GM10248 (cell line): Measurements from ENCODE around the gene STYXL1.
A peak's percentile ranks its signal among the peaks of the same experiment; 100 is the strongest.
"Not testable (repeated sequence)": the region's sequence is repeated elsewhere in the genome, so short reads cannot be mapped to it uniquely, and the experiment has no call there.

Experiments
- CTCF ChIA-PET: fragments of 300-600 bp; sonication (Branson Sonifier 250); formaldehyde crosslinking; extraction: SDS; loops from one replicate; lab custom pipeline; 2021; ENCODE audit warnings: antibody characterized with exemption; lab: Yijun Ruan, JAX
- POLR2A ChIA-PET: fragments of 350-650 bp; sonication (Branson Sonifier 250); formaldehyde crosslinking; extraction: SDS; loops from one replicate; lab custom pipeline; 2020; ENCODE audit warnings: antibody characterized with exemption; lab: Yijun Ruan, JAX
- DNase-seq: peaks from one replicate; pipeline ENCODE4 v3.0.0; 2012; ENCODE audit errors: extremely low spot score
- TF ChIP-seq, protein P1 (sequence below): IDR thresholded peaks from 2 replicates; pipeline ENCODE4 v1.5.1; 2012; ENCODE audit warnings: mild to moderate bottlenecking, low read depth; ENCODE audit errors: extremely low read depth, missing control alignments, control extremely low read depth

STYXL1 gene

DNA sequence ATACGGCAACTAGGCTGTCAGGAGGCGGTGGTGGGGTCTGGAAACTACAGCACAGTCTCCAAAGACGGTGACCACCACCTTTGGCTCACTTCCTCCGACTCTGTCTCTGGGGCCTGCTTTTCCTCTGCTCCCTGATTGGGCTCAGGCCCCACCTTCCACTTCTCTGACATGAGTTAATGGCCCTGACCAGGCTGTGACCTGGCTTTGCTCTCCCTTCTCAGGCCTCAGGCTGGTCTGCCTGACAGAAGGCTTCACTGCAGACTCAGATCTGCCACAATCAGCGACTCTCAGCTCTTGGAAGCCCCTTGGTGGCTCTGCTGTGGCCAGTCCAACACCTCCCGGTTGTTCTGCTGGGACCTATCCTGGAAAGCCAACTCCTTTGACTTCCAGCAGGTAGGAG lies 7.7 kb downstream of the STYXL1 start:
- DNase-seq, result no peak
- TF ChIP-seq, protein P1, sequence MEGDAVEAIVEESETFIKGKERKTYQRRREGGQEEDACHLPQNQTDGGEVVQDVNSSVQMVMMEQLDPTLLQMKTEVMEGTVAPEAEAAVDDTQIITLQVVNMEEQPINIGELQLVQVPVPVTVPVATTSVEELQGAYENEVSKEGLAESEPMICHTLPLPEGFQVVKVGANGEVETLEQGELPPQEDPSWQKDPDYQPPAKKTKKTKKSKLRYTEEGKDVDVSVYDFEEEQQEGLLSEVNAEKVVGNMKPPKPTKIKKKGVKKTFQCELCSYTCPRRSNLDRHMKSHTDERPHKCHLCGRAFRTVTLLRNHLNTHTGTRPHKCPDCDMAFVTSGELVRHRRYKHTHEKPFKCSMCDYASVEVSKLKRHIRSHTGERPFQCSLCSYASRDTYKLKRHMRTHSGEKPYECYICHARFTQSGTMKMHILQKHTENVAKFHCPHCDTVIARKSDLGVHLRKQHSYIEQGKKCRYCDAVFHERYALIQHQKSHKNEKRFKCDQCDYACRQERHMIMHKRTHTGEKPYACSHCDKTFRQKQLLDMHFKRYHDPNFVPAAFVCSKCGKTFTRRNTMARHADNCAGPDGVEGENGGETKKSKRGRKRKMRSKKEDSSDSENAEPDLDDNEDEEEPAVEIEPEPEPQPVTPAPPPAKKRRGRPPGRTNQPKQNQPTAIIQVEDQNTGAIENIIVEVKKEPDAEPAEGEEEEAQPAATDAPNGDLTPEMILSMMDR, result no peak
- ChIA-PET POLR2A (no interaction called here), CTCF (no interaction called here)

DNA sequence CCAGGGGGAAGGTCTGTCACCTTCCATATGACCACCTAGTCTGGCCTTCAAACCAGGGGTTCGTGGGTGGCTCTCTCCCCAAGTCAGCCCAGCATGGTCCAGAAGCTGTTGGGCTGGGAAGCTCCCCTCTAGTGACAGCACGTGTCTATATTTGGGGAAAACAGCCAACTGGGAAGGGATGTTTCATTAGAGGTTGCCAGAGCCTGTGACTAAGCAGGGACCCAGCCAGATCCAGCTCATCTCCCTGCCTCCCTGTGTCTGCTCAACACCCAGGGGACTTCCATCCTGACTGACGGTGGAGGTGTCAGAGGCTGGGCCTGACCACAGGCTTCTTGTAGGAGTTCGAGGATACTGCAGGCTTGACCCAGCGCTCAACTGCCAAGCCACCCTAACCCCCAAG lies 10.5 kb downstream of the STYXL1 start:
- ChIA-PET CTCF (interaction anchor here (1.4 to 3.0 kb wide), 3 partner anchors 16 to 171 kb away, joined by 3 to 22 read pairs (median 8); no protein-coding TSS in a partner anchor), POLR2A (interaction anchor here (1.5 kb wide), 1 partner anchor 17 kb away, joined by 3 read pairs; no protein-coding TSS in a partner anchor)
- TF ChIP-seq, protein P1, result no peak
- DNase-seq, result no peak

DNA sequence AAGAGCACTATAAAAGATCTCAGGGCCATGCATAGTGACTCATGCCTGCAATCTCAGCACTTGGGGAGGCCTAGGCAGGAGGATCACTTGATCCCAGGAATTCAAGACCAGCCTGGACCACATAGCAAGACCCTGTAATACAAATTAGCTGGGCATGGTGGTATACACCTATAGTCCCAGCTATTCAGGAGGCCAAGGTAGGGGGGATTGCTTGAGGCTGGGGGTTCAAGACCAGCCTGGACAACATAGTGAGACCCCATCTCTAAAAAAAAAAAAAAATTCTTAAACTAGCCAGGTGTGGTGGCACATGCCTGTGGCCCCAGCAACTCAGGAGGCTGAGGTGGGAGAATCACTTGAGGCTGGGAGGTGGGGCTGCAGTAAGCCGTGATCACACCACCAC lies 15.8 kb downstream of the STYXL1 start:
- DNase-seq, result no peak
- ChIA-PET CTCF (interaction anchor here (7.8 kb wide), 1 partner anchor 11 kb away, joined by 48 read pairs; no protein-coding TSS in a partner anchor), POLR2A (no interaction called here)
- TF ChIP-seq, protein P1, result no peak

DNA sequence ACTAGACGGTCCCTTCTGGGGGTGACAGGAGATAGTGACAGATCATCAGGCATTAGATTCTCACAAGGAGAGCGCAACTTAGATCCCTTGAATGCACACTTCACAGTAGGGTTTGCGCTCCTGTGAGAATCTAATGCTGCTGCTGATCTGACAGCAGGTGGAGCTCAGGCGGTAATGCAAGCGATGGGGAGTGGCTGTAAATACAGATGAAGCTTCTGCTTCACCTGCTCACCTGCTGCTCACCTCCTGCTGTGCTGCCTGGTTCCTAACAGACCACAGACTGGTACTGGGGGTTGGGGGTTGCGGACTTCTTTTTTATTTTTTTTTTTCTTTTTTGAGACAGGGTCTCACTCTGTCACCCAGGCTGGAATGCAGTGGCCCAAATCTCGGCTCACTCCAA lies 18.1 kb downstream of the STYXL1 start:
- DNase-seq, POLR2A ChIA-PET: not testable (repeated sequence)
- CTCF ChIA-PET, result interaction anchor here (1.5 to 7.8 kb wide), 2 partner anchors 9 to 233 kb away, joined by 3 to 48 read pairs; no protein-coding TSS in a partner anchor
- TF ChIP-seq, protein P1, result peak; percentile 1

DNA sequence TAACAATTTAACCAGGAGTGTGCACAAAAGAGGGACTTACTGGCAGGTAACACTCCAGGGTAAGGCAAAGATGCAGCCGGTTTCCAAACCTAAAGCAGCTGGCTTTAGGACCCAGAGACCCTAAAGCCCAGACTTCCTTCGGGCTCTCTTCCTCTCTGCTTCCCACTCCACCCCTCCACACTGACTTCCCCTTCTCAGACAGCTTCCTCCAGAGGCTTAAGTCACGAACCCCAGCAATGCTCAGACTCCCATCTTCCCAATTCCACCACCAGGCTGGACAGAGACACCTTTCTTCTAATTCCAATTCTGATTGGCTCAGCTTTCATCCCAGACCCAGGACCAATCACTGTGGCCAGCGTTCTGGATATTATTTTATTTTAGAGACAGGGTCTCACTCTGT lies 24.8 kb downstream of the STYXL1 start:
- TF ChIP-seq, protein P1, result no peak
- DNase-seq, result no peak
- ChIA-PET CTCF (interaction anchor here (0.8 to 8.2 kb wide), 5 partner anchors 9 to 158 kb away, joined by 3 to 193 read pairs (median 56); no protein-coding TSS in a partner anchor), POLR2A (interaction anchor here (0.5 kb wide), 1 partner anchor 275 kb away, joined by 4 read pairs; no protein-coding TSS in a partner anchor)

DNA sequence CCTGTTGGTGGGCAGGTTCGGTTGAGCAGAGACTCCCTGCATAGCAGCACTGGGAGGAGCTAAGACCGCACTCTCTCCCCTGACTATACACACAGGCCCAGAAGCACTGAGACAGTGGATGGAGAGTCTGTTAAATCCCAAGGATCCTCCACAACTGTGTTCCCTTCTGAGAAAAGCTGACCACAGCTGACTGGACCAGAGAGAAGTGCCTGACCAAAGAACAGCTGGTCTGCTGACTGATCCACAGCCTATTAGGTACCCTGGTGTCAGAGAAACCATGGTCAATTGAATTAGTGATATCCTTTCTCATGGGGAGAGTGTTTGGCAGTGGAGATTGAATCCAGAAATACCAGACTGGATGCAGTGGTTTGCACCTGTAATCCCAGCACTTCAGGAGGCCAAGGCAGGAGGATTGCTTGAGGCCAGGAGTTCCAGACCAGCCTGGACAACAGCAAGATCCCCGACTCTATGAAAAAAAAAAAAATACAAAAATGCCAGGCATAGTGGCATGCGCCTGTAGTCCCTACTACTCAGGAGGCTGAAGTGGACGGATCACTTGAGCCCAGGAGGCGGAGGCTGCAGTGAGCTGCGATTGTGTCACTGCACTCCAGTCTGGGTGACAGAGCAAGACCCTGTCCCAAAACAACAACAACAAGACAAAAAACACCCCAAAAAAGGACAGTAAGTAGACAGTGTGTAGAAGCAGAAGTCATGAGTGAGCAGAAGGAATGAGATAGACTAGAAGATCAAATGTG lies 25.6 kb downstream of the STYXL1 start:
- no peak for DNase-seq
- ChIA-PET POLR2A (interaction anchor here (0.5 kb wide), 1 partner anchor 276 kb away, joined by 4 read pairs; no protein-coding TSS in a partner anchor), CTCF (interaction anchor here (1.6 to 8.2 kb wide), 7 partner anchors 8 to 157 kb away, joined by 3 to 193 read pairs (median 48); no protein-coding TSS in a partner anchor)
- TF ChIP-seq, protein P1, result no peak
